Ovary (tissue), 9 donors: ENCODE data around the gene PRR30. TPM values are rescaled to one million over a fixed set of nuclear protein-coding genes. Genes with fewer than 3 reads are reported as not detected.

Experiments
- DNase-seq, 5 donors: peaks; one replicate each; pipeline ENCODE4 v3.0.0-alpha.2; 2019 to 2020
- H3K27ac ChIP-seq, 2 donors: fragments of 200-600 bp; one replicate each; pipeline versions ENCODE4 v1.5.1 to v1.8.0; 2019 to 2022
- H3K27me3 ChIP-seq: fragments of 200-600 bp; one replicate; pipeline ENCODE4 v1.8.0; 2022
- H3K36me3 ChIP-seq: fragments of 200-600 bp; sonication (generic); one replicate; pipeline ENCODE4 v1.5.1; 2019
- H3K4me1 ChIP-seq: one replicate; pipeline ENCODE4 v1.8.1; 2013; ENCODE audit warnings: mild to moderate bottlenecking, moderate library complexity; ENCODE audit not compliant: insufficient read depth
- H3K4me3 ChIP-seq: fragments of 200-600 bp; sonication (generic); one replicate; pipeline ENCODE4 v1.5.1; 2017
- H3K9me3 ChIP-seq, 2 donors: fragments of 200-600 bp in 1 of 2; sonication (generic) in 1 of 2; one replicate each; pipeline versions ENCODE4 v1.5.1 to v1.8.1; 2013 to 2019; ENCODE audit warnings: mild to moderate bottlenecking in 1 of 2, moderate library complexity in 1 of 2
- EP300 ChIP-seq: sonication (generic); formaldehyde crosslinking; IDR thresholded peaks from one replicate; pipeline ENCODE4 v1.6.1; 2017; ENCODE audit warnings: antibody characterized with exemption
- POLR2A ChIP-seq: fragments of 450-650 bp; IDR thresholded peaks from one replicate; pipeline ENCODE4 v1.6.1; 2017; ENCODE audit warnings: antibody characterized with exemption, mild to moderate bottlenecking, moderate library complexity
- WGBS, 3 donors: extraction: QIAGEN DNeasy Blood & Tissue Kit in 1 of 3; methylation state at CpG; one replicate each; pipeline versions ENCODE4 v1.1.5 to v1.1.7; 2013 to 2017; 5-methylcytosine and 5-hydroxymethylcytosine counted together
- intact Hi-C, 4 donors: fragments of 100-400 bp; cut with DNase I; formaldehyde crosslinking; loops; one replicate each; pipeline versions ENCODE4 v1.11.0 to v1.15.1; 2022 to 2023
- polyA plus RNA-seq, 2 donors: library from polyadenylated mRNA; stranded (reverse); fragments of 200-250 nt in 1 of 2; fragments of 350-450 nt in 1 of 2; fragmentation: Illumina TruSeq in 1 of 2; extraction: RNeasy Lipid Tissue Mini Kit (QIAGEN cat#74804) in 1 of 2; gene quantifications; one replicate each; pipeline ENCODE4 v1.2.3, GENCODE V29; 2013 to 2014
- total RNA-seq, 7 donors: library from RNA; depleted of rRNA in 2 of 7; stranded (reverse); fragments of >200 nt in 2 of 7; fragmentation: NEBNext Ultra II Directional in 3 of 7; extraction: Animal tissue kit (Norgen Biotek cat#: 25700) in 3 of 7; gene quantifications; one replicate each; pipeline versions ENCODE4 v1.1.0 to v1.2.4, GENCODE V29; 2016 to 2023
- TF ChIP-seq, protein P1 (sequence below), 3 donors: fragments of 450-650 bp in 2 of 3; fragments of 200-600 bp in 1 of 3; IDR thresholded peaks; one replicate each; pipeline versions ENCODE4 v1.5.1 to v1.8.0; 2016 to 2022; ENCODE audit warnings: antibody characterized with exemption in 3 of 3, mild to moderate bottlenecking in 1 of 3
- donor health status: DM: no; HTN: no; CAD: no; lungs with moderate emphysema.
- donor health status: DM: no; HTN: no; CAD: no.
- donor health status: Bipolar disorder and iron deficiency.
- donor health status: DM: yes; HTN: yes; CAD: no.
- donor health status: DM: no; HTN: no; CAD: no.
- donor health status: DM: yes; HTN: yes; CAD: no.

The PRR30 gene
- total and polyA plus RNA-seq, 9 donors: not detected

DNA sequence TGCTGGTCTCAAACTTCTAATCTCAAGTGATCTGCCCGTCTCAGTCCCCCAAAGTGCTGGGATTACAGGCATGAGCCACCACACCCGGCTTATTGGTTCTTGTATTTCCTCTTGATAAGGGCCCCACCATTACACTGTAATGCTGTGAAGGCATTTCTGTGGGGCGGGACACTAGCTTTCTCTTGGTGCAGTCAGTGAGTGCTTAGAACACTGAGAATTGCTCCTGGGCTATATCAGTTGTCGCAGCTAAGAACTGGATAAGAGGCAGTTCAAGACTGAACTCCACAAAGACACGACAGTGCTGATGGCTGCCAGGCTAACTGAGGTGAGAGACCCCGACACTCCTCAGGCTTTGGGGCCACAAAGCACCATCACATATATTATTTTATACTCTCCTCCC, 50.6 kb downstream of the PRR30 start:
- H3K27me3 ChIP-seq: no peaks in the 10 kb centered on the region
- WGBS, 3 donors: 92 to 94% (median 93%) methylated on average over 6 of the region's 6 CpGs
- no peak overlapping the region for H3K4me3 ChIP-seq
- peak in 1 of 5 donors; percentile 10 for DNase-seq
- H3K4me1 ChIP-seq: peaks cover 3% of the 10 kb centered on the region
- H3K36me3 ChIP-seq: no peaks in the 10 kb centered on the region
- H3K9me3 ChIP-seq: no peaks in the 10 kb centered on the region
- H3K27ac ChIP-seq: no peak overlapping the region
- intact Hi-C loops: loop anchor here (5.0 to 10.0 kb wide), 4 partner anchors 36 to 114 kb away; partner anchors contain the start of genes AGBL5 (in 2 of the 4), MAPRE3 (in 2 of the 4) and TMEM214 (in 2 of the 4)
- TF ChIP-seq EP300: no peak
- TF ChIP-seq, protein P1, sequence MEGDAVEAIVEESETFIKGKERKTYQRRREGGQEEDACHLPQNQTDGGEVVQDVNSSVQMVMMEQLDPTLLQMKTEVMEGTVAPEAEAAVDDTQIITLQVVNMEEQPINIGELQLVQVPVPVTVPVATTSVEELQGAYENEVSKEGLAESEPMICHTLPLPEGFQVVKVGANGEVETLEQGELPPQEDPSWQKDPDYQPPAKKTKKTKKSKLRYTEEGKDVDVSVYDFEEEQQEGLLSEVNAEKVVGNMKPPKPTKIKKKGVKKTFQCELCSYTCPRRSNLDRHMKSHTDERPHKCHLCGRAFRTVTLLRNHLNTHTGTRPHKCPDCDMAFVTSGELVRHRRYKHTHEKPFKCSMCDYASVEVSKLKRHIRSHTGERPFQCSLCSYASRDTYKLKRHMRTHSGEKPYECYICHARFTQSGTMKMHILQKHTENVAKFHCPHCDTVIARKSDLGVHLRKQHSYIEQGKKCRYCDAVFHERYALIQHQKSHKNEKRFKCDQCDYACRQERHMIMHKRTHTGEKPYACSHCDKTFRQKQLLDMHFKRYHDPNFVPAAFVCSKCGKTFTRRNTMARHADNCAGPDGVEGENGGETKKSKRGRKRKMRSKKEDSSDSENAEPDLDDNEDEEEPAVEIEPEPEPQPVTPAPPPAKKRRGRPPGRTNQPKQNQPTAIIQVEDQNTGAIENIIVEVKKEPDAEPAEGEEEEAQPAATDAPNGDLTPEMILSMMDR (IDR thresholded peaks at IDR 0.05): no peak
- no peak for TF ChIP-seq POLR2A

DNA sequence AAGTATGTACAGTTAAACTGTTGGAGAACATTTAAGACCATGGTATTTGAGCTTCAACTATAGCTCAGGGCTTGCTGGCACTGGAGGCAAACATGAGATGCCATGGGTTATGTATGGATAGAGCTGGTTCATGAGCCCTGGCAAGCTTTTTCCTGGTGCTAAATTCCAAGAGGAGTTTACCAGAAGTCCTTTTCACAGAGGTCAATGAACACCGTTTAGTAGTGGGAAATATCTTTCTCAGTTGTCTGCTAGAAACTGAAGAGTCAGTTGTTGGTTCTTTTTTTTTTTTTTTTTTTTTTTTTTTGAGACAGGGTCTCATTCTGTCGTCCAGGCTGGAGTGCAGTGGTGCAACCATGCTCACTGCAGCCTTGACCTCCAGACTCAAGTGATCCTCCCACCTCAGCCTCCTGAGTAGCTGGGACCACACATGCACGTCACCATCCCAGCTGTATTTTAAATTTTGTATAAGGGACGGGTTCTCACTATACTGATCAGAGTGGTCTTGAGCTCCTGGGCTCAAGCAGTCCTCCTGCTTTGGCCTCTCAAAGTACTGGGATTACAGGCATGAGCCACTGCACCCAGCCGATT, 51.3 kb downstream of the PRR30 start:
- no peak for DNase-seq
- no peak for TF ChIP-seq EP300
- no peaks in the 10 kb centered on the region for H3K27me3 ChIP-seq
- no peaks in the 10 kb centered on the region for H3K36me3 ChIP-seq
- H3K4me3 ChIP-seq: no peak overlapping the region
- peaks cover 3% of the 10 kb centered on the region for H3K4me1 ChIP-seq
- no peaks in the 10 kb centered on the region for H3K9me3 ChIP-seq
- intact Hi-C loops: loop anchor here (2.0 to 10.0 kb wide), 5 partner anchors 36 to 125 kb away; partner anchors contain the start of genes AGBL5 (in 2 of the 4), MAPRE3 (in 2 of the 4) and TMEM214 (in 2 of the 4)
- no peak overlapping the region for H3K27ac ChIP-seq
- 67 to 75% (median 71%) methylated on average over 5 of the region's 5 CpGs for WGBS, 3 donors

Other genes with a start within 250 kb of the PRR30 start
- gene MAPRE3, start 168.8 kb downstream of the PRR30 start, total RNA-seq: 10 to 100 TPM; 23.8 to 51.8 (median 34.0) TPM
- gene MAPRE3, start 168.8 kb downstream of the PRR30 start, polyA plus RNA-seq: 10 to 100 TPM; 34.3 to 45.4 TPM
- gene TMEM214, start 106.4 kb downstream of the PRR30 start, total RNA-seq: 100 to 1,000 TPM in 1 of 7 donors, 10 to 100 TPM in 6; 26.5 to 101 (median 73.9) TPM
- 10 to 100 TPM; 41.7 to 66.2 TPM for gene TMEM214, start 106.4 kb downstream of the PRR30 start, polyA plus RNA-seq
- gene AGBL5, start 87.7 kb downstream of the PRR30 start, total RNA-seq: 10 to 100 TPM; 11.7 to 26.9 (median 23.9) TPM
- 10 to 100 TPM; 17.6 to 24.8 TPM for gene AGBL5, start 87.7 kb downstream of the PRR30 start, polyA plus RNA-seq
- 100 to 1,000 TPM; 201 to 319 (median 264) TPM for gene OST4, start 67.8 kb downstream of the PRR30 start, total RNA-seq
- 100 to 1,000 TPM; 379 to 588 TPM for gene OST4, start 67.8 kb downstream of the PRR30 start, polyA plus RNA-seq
- 100 to 1,000 TPM; 121 to 321 (median 264) TPM for gene EMILIN1, start 60.8 kb downstream of the PRR30 start, total RNA-seq
- gene EMILIN1, start 60.8 kb downstream of the PRR30 start, polyA plus RNA-seq: 100 to 1,000 TPM in 1 of 2 donors, 1 to 10 TPM in 1; 8.6 to 177 TPM
- gene KHK, start 52.6 kb downstream of the PRR30 start, total RNA-seq: 10 to 100 TPM in 1 of 7 donors, 1 to 10 TPM in 6; 1.3 to 10.7 (median 8.0) TPM
- gene KHK, start 52.6 kb downstream of the PRR30 start, polyA plus RNA-seq: 1 to 10 TPM; 2.7 to 3.9 TPM
- 10 to 100 TPM in 5 of 7 donors, 1 to 10 TPM in 2; 7.9 to 23.9 (median 17.6) TPM for gene CGREF1, start 20.3 kb downstream of the PRR30 start, total RNA-seq
- gene CGREF1, start 20.3 kb downstream of the PRR30 start, polyA plus RNA-seq: 1 to 10 TPM; 7.9 to 9.5 TPM
- gene ABHD1, start 15.6 kb downstream of the PRR30 start, total RNA-seq: 1 to 10 TPM in 5 of 7 donors, not detected in 2; 1.1 to 2.4 (median 1.5) TPM
- 1 to 10 TPM in 1 of 2 donors, under 1 TPM in 1; 0.86 to 1.6 TPM for gene ABHD1, start 15.6 kb downstream of the PRR30 start, polyA plus RNA-seq
- gene PREB, start 4.8 kb downstream of the PRR30 start, total RNA-seq: 100 to 1,000 TPM in 1 of 7 donors, 10 to 100 TPM in 6; 42.7 to 113 (median 70.8) TPM
- 10 to 100 TPM; 43.5 to 62.3 TPM for gene PREB, start 4.8 kb downstream of the PRR30 start, polyA plus RNA-seq
- gene TCF23, start 9.6 kb upstream of the PRR30 start, total RNA-seq: 10 to 100 TPM in 5 of 7 donors, 1 to 10 TPM in 2; 8.4 to 72.2 (median 41.7) TPM
- gene TCF23, start 9.6 kb upstream of the PRR30 start, polyA plus RNA-seq: 10 to 100 TPM; 31.7 to 56.1 TPM
- 100 to 1,000 TPM; 123 to 198 (median 135) TPM for gene ATRAID, start 72.6 kb upstream of the PRR30 start, total RNA-seq
- gene ATRAID, start 72.6 kb upstream of the PRR30 start, polyA plus RNA-seq: 100 to 1,000 TPM; 199 to 318 TPM
- 10 to 100 TPM; 14.2 to 37.9 (median 21.4) TPM for gene SLC5A6, start 72.9 kb upstream of the PRR30 start, total RNA-seq
- gene SLC5A6, start 72.9 kb upstream of the PRR30 start, polyA plus RNA-seq: 10 to 100 TPM; 11.2 to 13.9 TPM
- gene CAD, start 78.0 kb upstream of the PRR30 start, total RNA-seq: 10 to 100 TPM; 15.3 to 53.9 (median 36.3) TPM
- gene CAD, start 78.0 kb upstream of the PRR30 start, polyA plus RNA-seq: 10 to 100 TPM; 11.9 to 16.2 TPM
- 1 to 10 TPM in 1 of 7 donors, under 1 TPM in 3, not detected in 3; 0.23 to 1.1 (median 0.45) TPM for gene SLC30A3, start 123.6 kb upstream of the PRR30 start, total RNA-seq
- gene SLC30A3, start 123.6 kb upstream of the PRR30 start, polyA plus RNA-seq: under 1 TPM; 0.27 to 0.38 TPM
- under 1 TPM in 1 of 7 donors, not detected in 6; 0.56 TPM for gene DNAJC5G, start 136.0 kb upstream of the PRR30 start, total RNA-seq
- gene DNAJC5G, start 136.0 kb upstream of the PRR30 start, polyA plus RNA-seq: under 1 TPM; 0.16 to 0.83 TPM
- gene TRIM54, start 143.0 kb upstream of the PRR30 start, total RNA-seq: under 1 TPM in 4 of 7 donors, not detected in 3; 0.12 to 0.72 (median 0.49) TPM
- under 1 TPM; 0.20 to 0.21 TPM for gene TRIM54, start 143.0 kb upstream of the PRR30 start, polyA plus RNA-seq
- gene UCN, start 169.0 kb upstream of the PRR30 start, total RNA-seq: 1 to 10 TPM; 1.4 to 5.6 (median 1.6) TPM
- gene UCN, start 169.0 kb upstream of the PRR30 start, polyA plus RNA-seq: 1 to 10 TPM in 1 of 2 donors, not detected in 1; 1.5 TPM
- gene MPV17, start 183.7 kb upstream of the PRR30 start, total RNA-seq: 10 to 100 TPM; 47.0 to 64.3 (median 59.9) TPM
- 100 to 1,000 TPM in 1 of 2 donors, 10 to 100 TPM in 1; 61.8 to 169 TPM for gene MPV17, start 183.7 kb upstream of the PRR30 start, polyA plus RNA-seq
- gene GTF3C2, start 217.4 kb upstream of the PRR30 start, total RNA-seq: 10 to 100 TPM; 32.8 to 57.7 (median 45.8) TPM
- 10 to 100 TPM; 26.8 to 49.9 TPM for gene GTF3C2, start 217.4 kb upstream of the PRR30 start, polyA plus RNA-seq
- gene EIF2B4, start 230.9 kb upstream of the PRR30 start, total RNA-seq: 10 to 100 TPM; 28.0 to 46.8 (median 39.0) TPM
- 10 to 100 TPM; 37.0 to 39.9 TPM for gene EIF2B4, start 230.9 kb upstream of the PRR30 start, polyA plus RNA-seq
- gene SNX17, start 231.2 kb upstream of the PRR30 start, total RNA-seq: 100 to 1,000 TPM in 4 of 7 donors, 10 to 100 TPM in 3; 72.3 to 111 (median 100) TPM
- 10 to 100 TPM; 82.5 to 94.3 TPM for gene SNX17, start 231.2 kb upstream of the PRR30 start, polyA plus RNA-seq
- gene ZNF513, start 241.3 kb upstream of the PRR30 start, total RNA-seq: 10 to 100 TPM in 6 of 7 donors, 1 to 10 TPM in 1; 4.8 to 24.1 (median 13.6) TPM
- gene ZNF513, start 241.3 kb upstream of the PRR30 start, polyA plus RNA-seq: 10 to 100 TPM in 1 of 2 donors, 1 to 10 TPM in 1; 3.4 to 11.0 TPM